GM21390 (cell line): Measurements from ENCODE around the gene TRA2A.
A peak's percentile ranks its signal among the peaks of the same experiment; 100 is the strongest.
"Not testable (repeated sequence)": the region's sequence is repeated elsewhere in the genome, so short reads cannot be mapped to it uniquely, and the experiment has no call there.

ENCODE experiments used
- ATAC-seq: cut with Tn5 transposase; IDR thresholded peaks from one replicate; pipeline ENCODE4 v1.9.1; 2021; ENCODE audit not compliant: unreplicated experiment

TRA2A gene

DNA sequence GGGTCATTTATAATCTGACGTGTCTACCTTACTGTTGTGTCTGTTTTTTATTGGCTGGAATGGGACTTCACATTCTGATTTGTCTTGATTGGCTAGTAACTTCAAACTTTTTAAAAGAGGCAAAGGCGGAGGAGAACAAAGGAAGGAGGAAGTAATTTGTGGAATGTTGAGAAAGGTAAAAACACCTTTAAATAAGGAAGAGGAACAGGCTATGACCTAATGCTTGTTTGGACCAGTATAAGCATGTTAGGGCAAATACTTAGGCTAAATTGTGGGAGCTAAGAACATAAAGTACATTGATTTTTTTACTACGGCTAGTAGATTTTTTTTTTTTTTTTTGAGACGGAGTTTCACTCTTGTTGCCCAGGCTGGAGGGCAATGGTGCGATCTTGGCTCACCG, 18.0 kb downstream of the TRA2A start:
- not testable (repeated sequence) for ATAC-seq

GRCh38 chr7:23494009-23494408, 37.8 kb downstream of the TRA2A start:
- no peak for ATAC-seq

DNA sequence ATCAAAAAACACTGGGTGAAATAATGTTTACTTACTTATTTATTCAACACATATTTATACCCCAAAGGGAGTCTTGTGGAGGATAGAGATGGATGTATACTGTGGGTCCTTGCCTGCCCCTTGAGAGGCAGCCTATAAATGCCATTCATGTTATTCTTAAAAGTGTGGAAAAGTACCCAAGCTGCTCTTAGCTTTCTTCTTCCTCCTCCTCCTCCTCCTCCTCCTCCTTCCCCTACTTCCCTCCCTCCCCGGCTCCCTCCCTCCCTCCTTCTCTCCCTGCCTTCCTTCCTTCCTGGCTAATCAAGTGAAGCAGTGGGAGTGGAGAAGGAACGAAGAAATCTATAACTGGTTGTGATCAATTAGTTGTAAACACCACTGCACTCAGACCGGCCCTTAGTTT, 40.3 kb downstream of the TRA2A start:
- no peak for ATAC-seq

DNA sequence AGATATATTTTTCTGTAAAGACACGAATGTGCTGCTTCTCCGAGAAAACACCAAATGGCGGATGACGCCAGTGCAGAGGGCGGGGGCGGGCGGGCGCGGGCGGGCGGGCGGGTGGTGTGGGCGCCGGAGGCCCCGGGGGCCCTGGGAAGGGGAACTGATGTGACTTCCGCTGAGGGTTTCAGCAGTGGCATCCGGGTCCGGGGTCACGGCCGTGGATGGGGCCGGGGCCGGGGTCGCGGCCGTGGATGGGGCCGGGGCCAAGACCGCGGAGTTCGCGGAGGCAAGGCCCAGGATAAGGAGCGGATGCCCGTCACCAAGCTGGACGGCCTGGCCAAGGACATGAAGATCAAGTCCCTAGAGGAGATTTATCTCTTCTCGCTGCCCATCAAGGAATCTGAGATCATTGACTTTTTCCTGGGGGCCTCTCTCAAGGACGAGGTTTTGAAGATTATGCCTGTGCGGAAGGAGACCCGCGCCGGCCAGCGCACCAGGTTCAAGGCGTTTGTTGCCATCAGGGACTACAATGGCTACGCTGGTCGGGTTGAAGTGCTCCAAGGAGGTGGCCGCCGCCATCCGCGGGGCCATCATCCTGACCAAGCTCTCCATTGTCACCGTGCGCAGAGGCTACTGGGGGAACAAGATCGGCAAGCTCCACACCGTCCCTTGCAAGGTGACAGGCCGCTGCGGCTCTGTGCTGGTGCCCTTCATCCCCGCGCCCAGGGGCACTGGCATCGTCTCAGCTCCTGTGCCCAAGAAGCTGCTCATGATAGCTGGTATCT, 41.2 kb downstream of the TRA2A start:
- ATAC-seq, result peak; percentile 72

DNA sequence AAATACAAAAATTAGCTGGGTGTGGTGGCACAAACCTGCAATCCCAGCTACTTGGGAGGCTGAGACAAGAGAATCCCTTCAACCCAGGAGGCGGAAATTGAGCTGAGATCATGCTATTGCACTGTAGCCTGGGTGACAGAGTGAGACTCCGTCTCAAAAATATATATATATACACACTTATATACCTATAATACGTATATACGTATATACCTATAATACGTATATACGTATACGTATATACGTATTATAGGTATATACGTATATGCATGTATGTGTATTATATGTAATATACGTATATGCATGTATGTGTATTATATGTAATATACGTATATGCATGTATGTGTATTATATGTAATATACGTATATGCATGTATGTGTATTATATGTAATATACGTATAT, 43.1 kb downstream of the TRA2A start:
- ATAC-seq, result not testable (repeated sequence)

DNA sequence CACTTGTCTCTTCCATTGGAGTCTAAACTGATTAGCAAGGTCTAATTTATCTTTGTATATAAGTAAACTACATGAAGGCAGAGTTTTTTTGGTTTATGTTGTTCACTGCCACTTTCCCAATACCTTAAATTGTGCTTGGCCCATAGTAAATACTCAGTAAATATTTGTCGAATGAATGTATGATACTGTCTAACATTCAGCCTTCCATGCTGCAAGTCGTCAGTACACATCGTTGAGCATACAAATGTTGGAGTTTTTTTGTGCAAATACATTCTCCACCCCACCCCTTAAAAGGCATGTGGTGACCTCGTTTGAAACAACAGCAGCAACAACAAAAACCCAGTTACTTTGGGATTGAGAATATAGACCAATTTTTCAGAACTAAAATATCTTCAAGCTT, 44.1 kb downstream of the TRA2A start:
- ATAC-seq, result no peak

DNA sequence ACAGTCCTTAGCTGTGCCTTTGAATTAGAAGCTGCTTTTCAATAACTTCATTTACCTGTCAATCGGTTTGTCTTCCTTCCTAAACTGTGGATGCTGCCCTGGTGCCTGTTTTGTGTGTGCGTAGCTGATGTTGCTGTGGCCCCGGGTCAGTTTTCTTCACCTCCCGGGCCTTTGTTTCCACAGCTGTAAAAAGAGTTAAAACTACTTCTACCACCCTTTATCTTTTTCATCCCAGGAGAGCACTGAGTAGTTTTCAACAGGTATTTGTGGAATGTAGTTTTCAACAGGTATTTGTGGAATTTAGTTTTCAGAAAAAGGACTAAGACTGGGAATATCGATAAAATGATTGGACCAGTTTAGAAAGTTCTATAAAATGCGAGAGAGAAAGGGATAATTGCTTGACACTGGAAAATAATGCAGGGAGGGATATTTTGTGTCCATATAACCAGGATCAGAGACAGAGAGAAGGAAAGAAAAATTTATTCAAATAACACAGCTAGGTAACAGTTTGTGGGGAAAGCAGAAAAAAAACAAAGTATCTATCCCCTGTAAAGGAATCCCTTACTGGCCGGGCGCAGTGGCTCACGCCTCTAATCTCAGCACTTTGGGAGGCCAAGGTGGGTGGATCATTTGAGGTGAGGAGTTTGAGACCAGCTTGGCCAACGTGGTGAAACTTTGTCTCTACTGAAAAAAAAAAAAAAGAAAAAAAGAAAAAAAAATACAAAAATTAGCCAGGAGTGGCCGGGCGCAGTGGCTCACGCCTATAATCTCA, 45.6 kb downstream of the TRA2A start:
- no peak for ATAC-seq

- no peak for ATAC-seq
These were observed 49.1 kb downstream of the TRA2A start for GRCh38 chr7:23482686-23483085.

DNA sequence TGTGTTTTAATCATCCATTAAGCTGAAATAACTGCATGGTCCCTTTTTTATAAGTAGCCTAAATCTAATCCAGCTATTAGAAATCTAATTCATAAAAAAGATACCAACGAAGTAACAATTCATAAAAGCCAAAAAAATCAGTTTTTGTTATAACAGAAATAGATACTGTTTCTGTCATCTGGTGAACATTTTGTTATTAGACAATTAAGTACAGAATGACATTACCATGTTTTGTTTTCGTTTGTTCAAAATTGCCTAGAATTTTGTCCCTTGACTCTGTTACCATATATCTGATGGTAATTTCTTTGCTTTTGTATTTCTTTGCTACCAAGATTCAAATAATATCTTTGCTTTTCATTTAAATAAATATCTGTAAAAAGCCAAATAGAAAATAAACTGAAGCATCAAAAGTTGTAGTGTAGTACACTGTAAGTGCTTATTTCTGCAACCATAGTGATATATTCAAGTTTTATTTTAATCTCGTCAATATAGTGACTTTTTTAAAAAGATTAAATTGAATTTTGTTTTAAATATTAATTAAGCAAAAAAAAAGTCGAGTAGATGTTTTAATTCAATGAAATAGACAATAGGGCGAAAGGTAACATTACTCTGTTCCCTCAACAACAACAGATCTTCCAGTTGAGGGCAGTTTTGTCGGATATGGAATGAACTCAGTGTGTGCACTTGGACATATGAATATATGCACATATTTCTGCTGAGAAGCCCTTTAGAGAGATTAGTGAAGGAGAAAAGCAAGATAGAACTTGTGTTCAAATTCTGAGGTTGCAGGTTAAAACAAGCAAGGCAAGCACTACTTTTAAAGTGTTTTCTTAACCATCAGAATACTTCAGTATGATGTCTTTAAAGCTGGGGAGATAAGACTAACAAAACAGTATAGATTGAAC, 53.6 kb downstream of the TRA2A start:
- no peak for ATAC-seq

DNA sequence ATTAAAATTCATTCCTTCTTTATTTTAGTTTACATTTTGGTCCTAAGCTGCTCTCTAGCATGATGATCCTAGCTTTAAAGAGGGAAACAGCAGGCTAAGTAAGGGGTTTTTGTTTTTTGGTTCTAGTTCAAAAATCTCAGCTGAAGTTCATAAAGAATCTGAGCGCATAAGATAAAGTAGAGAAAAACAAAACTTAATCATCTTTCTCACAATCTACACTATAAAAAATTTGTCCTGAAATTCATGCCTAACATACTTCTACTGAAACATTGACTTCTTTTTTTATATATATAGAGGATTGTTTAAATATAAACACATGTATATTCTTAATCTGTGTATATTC, 54.7 kb downstream of the TRA2A start:
- no peak for ATAC-seq

GRCh38 chr7:23476286-23477156, 55.3 kb downstream of the TRA2A start:
- ATAC-seq, result no peak

- no peak for ATAC-seq
These were observed 56.3 kb downstream of the TRA2A start for GRCh38 chr7:23475576-23475839.

GRCh38 chr7:23474829-23475575, 56.8 kb downstream of the TRA2A start:
- ATAC-seq, result no peak

DNA sequence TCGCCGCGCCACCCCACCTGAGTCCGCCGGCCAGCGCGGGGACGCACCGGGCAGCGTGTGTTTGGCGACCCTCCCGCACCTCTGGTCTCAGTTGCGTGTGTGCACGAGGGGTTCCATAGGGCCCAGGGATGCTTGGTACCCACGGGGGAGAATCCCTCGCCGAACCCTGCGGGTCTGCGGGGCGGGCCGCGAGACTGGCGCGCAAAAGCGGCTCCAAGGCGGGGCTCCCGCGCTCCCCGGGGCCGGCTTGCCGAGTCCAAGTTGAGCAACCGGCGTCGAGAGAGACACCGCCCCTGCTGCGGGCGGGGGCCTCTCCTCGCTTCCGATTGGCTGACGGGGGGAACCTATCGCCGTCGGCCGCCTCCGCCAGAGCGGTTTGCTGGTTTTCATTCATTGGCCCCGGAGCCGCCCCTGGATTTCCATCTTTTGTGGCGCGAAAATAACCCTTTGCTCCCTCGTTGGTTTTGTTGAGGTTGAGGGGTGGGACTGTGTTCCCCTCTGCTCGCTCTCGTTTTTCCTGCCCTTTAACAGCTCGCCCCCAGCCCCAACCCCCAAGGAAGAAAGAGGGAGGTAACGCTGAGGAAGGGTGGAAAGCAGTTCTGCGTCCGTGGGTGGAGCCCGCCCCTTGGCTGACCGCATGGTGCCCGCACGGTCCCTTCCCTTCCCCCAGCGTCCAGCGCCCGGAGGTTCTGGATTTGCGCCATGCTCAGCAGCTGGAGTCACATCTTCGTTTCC, 57.5 kb downstream of the TRA2A start:
- ATAC-seq, result peak; percentile 64

GRCh38 chr7:23473844-23474093, 58.0 kb downstream of the TRA2A start:
- no peak for ATAC-seq

- no peak for ATAC-seq
These were observed 58.6 kb downstream of the TRA2A start for GRCh38 chr7:23472956-23473843.

- no peak for ATAC-seq
These were observed 59.2 kb downstream of the TRA2A start for GRCh38 chr7:23472556-23472955.

DNA sequence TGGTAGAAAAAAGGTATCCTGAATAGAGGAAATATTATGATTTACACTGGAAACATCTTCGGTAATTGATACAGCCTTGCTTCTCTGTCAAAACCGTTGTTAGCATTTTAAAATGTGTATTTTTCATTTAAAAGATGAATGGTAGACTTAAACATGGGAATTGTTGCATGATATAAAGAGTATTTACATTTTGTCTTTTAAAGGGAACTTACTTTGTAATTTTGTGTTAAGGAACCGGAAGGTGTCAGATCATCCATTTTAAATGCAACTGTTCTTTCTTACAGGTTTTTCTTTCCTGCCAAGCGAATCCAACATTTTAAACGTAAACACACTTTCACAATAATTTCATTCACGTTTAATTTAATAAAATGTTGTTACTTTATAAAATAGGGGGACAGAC, 59.7 kb downstream of the TRA2A start:
- ATAC-seq, result no peak
